ENCODE measurements around the gene PLCZ1. TPM values are rescaled to one million over a fixed set of nuclear protein-coding genes. Genes with fewer than 3 reads are reported as not detected.

The PLCZ1 gene
- total and polyA plus RNA-seq, 10 of the 15 experiments (the other 5 are each of a cell fraction or from before 2014, with no cell fraction given) = not detected

GRCh38 chr12:18753481-18754123 lies 15.8 kb upstream of the PLCZ1 start (continued):
- TF ChIP-seq ELK1 (IDR thresholded peaks at IDR 0.05; ENCODE audit: low read depth, low read length) (no peak), MYC (IDR thresholded peaks at IDR 0.05; ENCODE audit: insufficient read depth, insufficient read length, insufficient replicate concordance, low read length, severe bottlenecking) (no peak), TCF7 (IDR thresholded peaks at IDR 0.05; ENCODE audit: borderline replicate concordance) (no peak), ZNF217 (IDR thresholded peaks at IDR 0.05) (no peak), NFXL1 (IDR thresholded peaks at IDR 0.05; ENCODE audit: borderline replicate concordance) (no peak), WRNIP1 (IDR thresholded peaks at IDR 0.05; ENCODE audit: borderline replicate concordance, low read depth, low read length) (no peak), ASH2L (IDR thresholded peaks at IDR 0.05; ENCODE audit: borderline replicate concordance, low read depth) (no peak), RB1 (IDR thresholded peaks at IDR 0.05; ENCODE audit: borderline replicate concordance) (no peak), KLF5 (IDR thresholded peaks at IDR 0.05; ENCODE audit: partially characterized antibody) (no peak), PAX8 (IDR thresholded peaks at IDR 0.05) (no peak), NR2C2 (IDR thresholded peaks at IDR 0.05; ENCODE audit: borderline replicate concordance, control insufficient read depth, insufficient read length, low read depth) (no peak), TCF3 (IDR thresholded peaks at IDR 0.05; ENCODE audit: borderline replicate concordance, insufficient read depth, low read depth, low read length) (no peak), ZNF384 (IDR thresholded peaks at IDR 0.05; ENCODE audit: borderline replicate concordance, low read depth, low read length) (no peak)
- TF ChIP-seq, protein P1, sequence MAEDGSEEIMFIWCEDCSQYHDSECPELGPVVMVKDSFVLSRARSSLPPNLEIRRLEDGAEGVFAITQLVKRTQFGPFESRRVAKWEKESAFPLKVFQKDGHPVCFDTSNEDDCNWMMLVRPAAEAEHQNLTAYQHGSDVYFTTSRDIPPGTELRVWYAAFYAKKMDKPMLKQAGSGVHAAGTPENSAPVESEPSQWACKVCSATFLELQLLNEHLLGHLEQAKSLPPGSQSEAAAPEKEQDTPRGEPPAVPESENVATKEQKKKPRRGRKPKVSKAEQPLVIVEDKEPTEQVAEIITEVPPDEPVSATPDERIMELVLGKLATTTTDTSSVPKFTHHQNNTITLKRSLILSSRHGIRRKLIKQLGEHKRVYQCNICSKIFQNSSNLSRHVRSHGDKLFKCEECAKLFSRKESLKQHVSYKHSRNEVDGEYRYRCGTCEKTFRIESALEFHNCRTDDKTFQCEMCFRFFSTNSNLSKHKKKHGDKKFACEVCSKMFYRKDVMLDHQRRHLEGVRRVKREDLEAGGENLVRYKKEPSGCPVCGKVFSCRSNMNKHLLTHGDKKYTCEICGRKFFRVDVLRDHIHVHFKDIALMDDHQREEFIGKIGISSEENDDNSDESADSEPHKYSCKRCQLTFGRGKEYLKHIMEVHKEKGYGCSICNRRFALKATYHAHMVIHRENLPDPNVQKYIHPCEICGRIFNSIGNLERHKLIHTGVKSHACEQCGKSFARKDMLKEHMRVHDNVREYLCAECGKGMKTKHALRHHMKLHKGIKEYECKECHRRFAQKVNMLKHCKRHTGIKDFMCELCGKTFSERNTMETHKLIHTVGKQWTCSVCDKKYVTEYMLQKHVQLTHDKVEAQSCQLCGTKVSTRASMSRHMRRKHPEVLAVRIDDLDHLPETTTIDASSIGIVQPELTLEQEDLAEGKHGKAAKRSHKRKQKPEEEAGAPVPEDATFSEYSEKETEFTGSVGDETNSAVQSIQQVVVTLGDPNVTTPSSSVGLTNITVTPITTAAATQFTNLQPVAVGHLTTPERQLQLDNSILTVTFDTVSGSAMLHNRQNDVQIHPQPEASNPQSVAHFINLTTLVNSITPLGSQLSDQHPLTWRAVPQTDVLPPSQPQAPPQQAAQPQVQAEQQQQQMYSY (CRISPR knock-in tag; IDR thresholded peaks at IDR 0.05) = no peak
